Iris pigment epithelial cell (primary cell): ENCODE results near the gene SLC9A1.
"Not testable (repeated sequence)": the region's sequence is repeated elsewhere in the genome, so short reads cannot be mapped to it uniquely, and the experiment has no call there.

Source experiments
- DNase-seq: peaks from one replicate; pipeline ENCODE4 v3.0.0-alpha.2; 2011; ENCODE audit warnings: low read depth

Gene SLC9A1

DNA sequence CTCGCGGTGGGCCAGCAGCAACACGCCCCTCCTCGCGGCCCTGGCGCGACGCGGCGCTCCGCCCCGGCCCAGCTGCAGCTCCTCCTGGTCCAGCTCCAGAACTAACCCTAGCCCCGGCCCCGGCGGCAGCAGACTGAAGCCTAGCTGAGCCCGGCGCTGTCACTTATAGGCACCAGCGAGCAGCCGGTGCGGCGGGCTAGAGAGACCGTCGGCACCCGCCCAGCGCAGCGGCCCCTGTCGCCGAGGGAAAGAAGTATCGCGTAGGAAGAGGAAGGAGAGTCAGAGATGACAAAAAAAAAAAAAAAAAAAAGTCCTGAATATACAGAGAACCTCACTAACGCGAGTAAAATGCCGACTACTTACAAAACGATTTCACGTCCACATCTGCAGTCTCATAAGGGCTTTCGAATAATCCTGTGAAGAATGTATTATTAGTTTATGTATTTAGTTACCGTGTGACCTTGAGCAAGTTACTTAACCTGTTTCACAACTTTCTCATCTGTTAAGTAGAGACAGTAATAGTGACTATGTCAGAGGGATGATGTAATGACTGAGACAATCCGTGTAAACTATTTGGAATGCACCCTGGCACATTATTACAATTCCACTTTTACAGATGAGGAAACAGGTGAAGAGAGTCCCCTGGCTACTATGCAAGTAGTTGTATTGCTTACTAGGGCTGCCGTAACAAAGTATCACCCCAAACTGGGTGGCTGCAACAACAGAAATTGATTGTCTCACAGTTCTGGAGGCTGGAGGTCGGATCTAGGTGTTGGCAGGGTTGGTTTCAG lies at the start of gene SLC9A1:
Gene SLC9A1 (minus strand): TSS at position 135 of the 791 bp plus-strand sequence. CDS start 791 bp downstream, outside the sequence.
- peak; percentile 92 for DNase-seq

DNA sequence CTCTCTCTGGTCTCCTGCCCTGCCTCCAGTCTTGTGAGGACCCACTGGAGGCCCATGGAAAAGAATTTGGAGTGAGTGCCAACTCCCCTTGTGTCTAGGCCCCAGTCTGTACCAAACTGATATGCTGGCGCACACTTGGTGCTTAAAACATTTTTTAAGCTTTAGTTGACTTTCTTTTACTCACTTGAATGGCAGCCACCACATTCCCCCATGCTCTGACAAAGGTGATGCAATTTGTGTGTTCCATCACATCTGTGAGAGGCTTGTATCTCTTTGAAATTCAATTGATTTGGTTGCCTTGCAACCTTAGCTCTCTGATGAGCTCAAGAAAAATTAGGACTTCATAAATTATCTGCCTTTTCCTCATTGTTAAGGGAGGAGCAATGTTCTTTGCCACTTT lies 49.0 kb upstream of the SLC9A1 start:
- DNase-seq, result peak; percentile 22

DNA sequence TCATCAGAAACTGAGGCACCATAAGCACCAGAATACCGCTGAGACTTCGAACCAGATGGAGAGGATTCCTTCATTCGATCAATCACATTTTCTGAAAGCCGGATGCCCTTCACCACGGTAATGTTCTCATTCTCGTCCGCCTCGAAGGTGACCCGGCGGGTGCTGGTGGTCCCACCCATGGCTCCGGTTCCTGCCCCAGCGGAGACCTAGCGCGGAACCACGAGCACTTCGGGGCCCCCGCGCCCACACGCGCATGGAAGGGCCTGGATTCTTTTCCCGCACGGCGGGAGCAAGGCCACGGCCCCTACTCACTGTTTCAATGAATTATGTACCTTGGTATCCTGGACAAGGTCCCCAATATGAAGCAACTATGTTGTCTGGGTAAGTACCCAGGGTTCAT lies 46.4 kb upstream of the SLC9A1 start:
- no peak for DNase-seq

DNA sequence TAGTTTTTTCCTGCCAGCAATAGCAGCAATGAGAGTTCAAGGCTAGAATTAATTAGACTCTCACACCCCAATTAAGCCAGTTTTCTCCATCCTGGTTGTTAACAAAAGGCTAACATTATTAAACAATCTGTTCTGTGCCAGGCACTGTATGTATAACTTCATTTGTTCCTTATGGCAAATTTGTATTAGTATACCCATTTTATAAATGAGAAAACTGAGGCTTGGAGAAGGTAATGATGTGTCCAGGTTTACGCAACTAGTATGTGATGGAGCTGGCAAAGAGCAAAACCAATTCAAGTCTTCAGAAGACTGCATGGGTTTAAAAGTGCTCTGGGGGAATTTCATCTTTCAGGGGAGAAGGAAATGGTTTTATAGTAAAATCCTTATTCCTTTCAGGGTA lies 38.3 kb upstream of the SLC9A1 start:
- no peak for DNase-seq

DNA sequence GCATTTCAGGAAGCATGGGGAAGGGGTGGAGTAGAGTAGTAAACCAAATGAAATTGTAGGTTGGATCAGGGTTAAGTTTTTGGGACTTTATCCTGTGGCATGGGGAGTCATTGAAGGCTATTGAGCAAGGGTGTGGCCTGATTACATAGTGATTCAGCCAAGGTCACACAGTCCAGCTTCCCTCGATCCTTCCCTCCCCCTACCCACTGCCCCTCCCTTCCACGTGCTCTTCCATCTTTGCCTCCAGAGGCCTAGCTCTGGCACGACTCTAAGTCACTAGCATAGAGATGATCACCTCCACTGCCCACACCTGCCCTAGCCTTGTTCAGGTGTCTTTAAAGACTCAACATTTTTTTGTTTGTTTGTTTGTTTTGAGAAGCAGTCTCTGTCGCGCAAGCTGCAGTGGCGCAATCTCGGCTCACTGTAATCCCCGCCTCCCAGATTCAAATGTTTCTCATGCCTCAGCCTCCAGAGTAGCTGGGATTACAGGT lies 37.2 kb upstream of the SLC9A1 start:
- peak; percentile 12 for DNase-seq

DNA sequence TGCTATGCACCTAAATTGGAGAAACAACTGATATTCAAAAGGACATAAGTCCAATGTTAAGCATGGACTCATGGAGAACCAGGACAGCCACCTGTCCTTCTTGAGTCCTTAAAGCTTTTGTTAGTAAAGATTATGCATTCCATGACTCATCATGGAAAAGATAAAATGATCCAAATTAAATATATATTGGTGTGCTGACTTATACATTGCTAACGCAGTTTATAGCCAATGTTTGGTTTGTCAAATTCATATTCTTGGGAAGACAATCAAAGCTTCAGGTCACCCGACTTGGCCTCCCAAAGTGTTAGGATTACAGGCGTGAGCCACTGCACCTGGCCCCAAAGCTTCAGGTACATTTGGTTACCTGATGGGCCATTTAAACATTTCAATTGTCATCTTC lies 29.7 kb upstream of the SLC9A1 start:
- not testable (repeated sequence) for DNase-seq

DNA sequence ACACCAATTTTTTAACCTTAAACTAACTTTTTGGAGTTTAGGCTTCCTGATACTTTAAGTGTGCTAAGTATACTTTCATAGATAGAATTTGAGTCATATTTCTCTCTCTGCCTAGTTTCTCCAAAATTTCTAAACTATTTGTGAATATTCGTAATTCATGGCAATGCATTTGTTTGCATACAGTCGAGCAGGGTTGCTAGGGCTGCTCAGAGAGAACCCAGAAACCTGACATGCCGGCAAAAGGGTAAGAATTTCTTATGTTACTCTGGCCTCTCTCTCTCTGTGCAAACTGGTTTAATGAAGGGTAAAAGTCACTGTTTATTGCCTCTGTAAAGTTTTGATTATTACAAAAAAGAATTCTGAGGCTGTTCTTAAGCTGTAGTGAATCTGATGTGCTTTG lies 25.1 kb upstream of the SLC9A1 start:
- no peak for DNase-seq

DNA sequence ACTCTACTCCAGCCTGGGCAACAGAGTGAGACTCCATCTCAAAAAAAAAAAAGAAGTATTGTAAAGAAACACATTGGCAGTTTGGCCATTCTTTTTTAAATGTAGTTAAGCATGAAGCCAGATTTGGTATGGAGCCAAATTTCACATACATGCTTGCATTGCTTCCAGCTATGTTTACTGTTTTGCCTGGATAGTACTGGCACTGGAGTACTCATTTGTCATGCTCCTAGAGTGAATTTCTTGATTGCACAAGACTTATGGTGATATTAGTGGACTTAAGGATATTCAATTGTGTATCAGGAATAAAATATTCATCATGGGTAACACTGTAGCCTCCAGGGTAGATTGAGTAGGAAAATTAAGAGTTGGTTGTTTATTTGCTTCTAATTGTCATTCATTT lies 24.5 kb upstream of the SLC9A1 start:
- peak; percentile 46 for DNase-seq

DNA sequence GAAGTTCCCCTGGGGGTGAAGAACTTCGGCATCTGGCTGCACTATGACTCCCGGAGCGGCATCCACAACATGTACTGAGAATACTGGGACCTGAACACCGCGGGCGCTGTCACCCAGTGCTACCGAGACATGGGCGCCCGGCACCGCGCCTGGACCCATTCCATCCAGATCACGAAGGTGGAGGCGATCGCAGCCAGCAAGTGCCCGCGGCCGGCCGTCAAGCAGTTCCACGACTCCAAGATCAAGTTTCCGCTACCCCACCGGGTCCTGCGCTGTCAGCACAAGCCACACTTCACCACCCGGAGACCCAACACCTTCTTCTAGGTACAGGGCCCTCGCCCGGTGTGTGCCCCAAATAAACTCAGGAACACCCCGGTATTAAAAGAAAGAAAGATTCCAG lies 22.0 kb upstream of the SLC9A1 start:
- no peak for DNase-seq

DNA sequence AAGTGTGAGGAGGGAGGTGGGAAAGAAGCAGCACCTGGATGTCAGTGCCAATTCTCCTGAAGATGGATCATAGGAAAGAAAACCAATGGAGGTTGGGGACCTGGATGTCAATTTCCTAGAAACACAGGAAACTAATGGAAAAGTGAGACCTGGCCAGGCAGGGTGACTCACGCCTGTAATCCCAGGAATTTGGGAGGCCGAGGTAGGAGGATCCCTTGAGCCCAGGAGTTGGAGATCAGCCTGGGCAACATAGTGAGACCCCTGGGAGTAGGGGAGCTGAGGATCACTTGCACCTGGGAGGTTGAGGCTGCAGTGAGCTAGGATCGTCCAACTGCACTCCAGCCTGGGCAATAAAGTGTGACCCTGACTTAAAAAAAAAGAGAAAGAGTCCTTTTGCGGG lies 21.4 kb upstream of the SLC9A1 start:
- DNase-seq, result no peak

DNA sequence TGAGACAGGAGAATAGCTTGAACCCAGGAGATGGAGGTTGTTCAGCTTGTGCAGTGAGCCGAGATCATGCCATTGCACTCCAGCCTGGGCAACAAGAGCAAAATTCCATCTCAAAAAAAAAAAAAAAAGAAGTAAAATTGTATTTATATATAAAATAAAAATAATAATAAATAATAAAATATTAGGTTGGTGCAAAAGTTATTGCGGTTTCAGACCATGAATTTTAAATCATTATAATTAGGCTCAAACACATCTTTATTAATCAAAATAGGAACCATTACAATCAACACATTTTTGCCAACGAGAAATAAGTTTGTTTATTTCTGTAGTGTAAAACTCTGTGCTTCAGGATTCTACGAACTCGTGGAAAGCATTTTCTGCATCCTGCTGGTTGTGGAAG lies 18.1 kb upstream of the SLC9A1 start:
- DNase-seq, result not testable (repeated sequence)

DNA sequence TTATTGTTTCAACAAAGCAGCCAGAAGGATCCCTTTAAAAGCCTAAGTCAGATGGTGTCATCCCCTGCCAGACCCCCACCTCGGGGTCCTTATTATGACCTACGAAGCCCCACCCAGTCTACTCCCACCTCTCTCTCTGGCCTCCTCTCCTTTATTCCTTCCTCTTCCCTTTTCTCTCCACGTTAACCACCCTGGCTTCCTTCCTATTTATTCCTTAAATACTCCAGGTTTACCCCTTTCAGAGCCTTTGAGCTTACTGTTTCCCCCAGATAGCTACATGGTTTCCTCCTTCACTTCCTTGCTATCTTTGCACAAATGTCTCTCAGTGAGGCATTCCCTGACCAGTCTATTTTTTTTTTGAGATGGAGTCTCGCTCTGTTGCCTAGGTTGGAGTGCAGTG lies 12.0 kb upstream of the SLC9A1 start:
- no peak for DNase-seq

DNA sequence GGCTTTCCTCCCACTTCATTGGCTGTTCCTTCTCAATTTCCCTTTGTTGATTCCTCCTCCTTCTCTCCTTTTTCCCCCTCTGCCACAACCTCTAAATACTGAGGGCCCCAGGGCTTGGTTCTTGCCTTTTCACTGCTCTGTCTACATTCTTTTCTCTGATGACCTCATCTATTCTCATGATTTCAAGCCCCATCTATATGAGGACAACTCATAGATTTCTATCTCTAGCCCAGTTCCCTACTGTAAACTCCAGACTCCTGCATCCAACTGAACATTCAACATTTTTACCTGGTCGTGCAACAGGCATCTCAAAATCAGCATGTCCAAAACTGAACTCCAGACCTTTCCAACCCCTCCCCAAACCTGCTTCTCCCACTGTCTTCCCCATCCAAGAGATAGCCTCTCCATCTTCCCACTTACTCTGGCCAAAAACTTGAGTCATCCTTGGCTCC lies 11.5 kb upstream of the SLC9A1 start:
- peak; percentile 56 for DNase-seq

DNA sequence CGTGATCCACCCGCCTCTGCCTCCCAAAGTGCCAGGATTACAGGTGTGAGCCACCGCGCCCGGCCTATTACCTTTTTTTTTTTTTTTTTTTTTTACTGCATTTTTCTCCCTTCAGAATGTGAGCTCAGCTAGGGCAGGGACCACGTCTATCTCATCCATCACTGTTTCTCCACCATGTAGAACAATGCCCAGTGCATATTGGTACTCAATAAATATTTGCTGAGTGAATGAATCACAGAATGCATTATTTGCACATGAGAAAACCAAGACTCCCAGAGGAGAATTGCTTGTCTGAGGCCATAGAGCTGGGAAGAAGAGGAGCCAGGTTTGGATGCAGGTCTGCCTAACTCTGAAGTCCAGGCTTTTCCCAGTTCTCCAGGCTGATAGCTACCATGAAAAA lies 8.2 kb upstream of the SLC9A1 start:
- no peak for DNase-seq

DNA sequence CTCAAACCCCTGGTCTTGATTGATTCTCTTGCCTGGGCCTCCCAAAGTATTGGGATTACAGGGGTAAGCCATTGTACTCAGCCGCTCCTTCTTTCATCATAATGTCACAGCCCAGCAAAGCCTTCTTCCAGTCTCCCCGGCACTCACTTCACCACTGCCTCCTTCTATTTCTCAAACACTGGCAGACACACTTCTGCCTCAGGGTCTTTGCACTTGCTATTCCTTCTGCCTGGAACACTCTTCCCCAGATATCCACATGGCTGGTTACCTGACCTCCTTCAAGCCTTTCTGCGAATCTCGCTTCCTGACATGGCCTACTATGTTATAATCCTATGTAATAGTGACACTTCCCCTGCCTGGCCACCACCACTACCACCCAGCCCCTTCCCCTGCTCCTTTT lies 7.2 kb upstream of the SLC9A1 start:
- no peak for DNase-seq

DNA sequence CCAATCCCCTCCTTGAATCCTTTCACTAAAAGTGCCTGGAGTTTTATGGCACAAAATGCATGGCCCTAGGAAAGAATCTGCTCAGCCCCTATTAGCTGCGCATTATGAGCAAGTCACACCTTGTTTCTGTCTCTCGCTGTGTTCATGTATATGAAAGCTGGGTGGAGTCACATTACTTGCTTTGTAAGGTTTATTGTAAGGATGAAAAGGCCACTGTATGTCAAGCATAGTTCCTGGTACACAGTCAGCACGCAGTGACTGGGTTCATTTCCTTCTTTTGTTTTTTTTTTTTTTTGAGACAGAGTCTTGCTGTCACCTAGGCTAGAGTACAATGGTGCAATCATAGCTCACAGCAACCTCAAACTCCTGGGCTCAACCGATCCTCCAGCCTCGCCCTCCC lies 6.7 kb upstream of the SLC9A1 start:
- DNase-seq, result no peak

DNA sequence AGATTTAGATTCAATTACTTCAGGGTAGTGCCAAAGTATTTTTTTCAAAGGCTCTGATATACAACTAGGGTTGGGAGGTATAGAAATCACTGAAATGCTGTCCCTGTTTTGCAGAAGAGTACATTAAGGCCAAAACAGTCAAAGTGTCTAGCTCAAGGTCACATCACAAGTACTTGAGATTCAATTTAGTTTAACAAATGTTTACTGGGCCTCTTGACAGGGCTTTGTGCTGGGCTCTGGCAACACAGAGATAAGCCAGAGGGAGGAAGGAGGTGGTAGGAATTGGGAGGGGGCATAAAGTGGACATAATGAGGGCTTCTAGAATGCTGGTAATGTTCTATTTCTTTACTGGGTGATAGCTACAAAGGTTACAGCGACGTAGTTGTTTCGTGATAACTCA lies 2.3 kb upstream of the SLC9A1 start:
- no peak for DNase-seq

DNA sequence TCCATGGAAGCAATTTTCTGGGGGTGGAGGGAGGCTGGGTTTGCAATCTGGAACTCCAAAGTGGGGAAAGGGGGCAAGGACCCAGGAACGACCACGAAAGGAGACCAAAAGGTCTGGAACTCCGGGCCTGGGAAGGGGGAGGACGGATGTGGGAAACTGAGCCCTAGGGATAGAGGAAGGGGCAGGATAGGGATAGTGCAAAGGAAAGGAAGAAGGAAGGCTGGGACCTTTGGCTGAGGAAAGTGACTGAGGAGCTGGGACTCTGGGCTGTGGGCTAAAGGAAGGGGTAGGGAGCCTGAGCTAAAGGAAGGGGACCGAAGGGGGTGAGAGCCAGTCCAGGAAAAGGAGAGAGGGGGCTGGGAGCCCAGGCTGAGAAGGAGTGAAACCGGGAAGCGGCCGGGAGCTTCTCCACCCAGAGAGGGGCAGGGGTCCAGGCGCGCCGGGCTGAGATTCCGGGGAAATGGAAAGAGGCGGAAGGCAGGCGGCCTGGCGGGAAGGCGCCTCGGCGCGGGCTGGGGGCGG lies 395 bp downstream of the SLC9A1 start:
- DNase-seq, result no peak

DNA sequence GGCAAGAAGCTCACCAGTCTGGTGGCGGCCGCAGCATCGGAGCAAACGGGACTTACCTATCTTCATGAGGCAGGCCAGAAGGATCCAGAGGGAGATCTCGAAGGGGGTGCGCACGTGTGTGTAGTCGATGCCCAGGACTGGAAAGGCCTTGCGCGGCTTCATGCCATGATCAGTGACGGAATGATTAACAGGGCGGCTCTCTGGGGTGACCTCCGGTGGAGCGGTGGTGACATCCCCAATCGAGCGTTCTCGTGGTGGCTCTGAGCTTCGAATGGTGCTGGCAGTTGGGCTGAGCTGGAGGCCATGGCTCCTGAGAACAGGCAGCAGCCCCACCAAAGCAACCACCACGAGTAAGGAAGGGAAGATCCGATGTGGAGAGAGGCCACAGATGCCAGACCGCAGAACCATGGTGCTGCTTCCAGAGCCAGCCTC lies 982 bp downstream of the SLC9A1 start:
- no peak for DNase-seq

DNA sequence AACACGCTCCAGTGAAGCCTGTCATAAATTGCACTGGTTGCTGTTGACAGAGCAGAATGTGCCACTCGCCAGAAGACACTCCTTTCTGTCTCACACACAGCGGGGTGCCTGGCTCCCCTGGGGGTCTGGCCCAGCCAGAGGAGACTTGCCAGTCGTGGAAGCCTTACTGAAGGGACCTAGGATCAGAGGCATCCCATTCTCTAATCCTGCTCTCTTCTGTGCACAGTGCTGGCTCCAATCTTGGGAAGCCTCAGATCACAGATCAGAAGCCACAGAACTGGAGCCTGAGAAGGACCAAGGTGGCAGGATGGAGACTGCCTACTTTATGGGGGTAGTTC lies 1.4 kb downstream of the SLC9A1 start:
- DNase-seq, result no peak

DNA sequence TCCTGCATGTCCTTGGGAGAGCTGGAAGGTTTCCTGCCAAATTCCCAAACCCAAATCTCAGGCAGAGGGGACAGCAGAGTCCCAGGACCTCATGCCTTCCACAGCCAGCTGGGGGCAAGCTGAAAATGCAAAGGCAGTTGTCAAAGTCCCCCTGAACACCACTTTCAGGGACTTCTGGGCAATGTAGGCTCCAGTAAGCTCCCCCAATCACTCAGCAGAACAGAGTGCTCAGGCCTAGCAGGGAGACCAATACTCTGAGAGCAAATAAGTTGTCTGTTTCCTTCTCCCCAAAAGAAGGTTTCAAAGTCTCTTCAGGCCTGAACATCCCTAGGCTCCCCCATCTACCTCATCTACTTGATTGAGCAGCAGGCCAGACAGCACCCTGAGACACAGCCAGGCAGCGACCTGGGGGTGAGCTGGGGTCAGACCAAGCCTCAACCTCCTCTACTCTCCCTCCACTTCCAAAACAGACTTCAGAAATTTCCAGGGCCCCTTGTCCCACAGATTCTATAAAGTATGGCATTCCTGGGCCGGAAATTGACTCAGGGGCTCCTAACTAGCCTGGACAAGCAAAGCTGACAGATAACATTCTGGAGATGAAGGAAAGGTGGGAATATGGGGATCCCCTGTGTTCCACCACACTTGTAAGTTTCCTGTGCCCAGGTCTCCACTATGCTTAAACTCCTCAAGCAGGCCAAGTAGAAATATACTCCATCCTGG lies 1.9 kb downstream of the SLC9A1 start:
- no peak for DNase-seq

DNA sequence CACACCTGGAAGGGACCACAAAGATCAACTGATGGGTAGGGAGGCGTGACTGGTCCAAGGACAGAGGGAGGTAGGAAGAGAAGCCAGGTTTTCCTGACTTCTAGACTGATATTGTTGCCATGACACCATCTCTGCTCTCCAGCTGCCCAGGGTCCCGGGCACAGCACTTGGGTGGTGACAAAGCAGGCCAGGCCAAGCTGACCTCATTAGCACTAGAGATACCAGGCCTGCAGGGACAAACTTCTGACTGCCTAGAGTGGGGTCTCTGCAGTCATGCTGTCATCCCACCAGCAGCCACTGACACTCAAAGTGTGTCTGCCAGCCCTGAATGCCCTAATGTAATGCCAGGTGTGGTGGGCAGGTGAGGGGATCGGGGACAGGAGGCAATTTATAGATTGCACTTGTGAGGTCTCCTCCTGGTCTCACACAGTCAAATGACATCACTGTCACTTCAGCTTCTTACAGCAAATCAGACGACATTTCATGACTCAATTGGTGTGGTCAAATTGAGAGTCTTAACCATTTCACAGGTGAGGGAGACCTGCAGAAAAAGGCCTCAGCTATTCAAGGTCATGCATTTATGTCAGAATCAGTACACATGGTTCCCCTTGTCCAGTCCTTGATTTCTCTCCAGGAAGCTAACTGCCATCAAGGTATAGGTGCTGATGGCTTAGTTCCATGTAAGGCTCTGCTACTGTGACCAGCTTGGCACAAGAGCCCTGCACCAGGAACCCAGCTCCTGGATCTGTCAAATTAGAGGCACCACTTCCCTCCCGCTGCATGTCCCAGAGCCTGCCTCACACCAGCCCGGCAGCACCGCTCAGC lies 2.7 kb downstream of the SLC9A1 start:
- no peak for DNase-seq
